ENCODE results near the gene PIWIL1.

DNA sequence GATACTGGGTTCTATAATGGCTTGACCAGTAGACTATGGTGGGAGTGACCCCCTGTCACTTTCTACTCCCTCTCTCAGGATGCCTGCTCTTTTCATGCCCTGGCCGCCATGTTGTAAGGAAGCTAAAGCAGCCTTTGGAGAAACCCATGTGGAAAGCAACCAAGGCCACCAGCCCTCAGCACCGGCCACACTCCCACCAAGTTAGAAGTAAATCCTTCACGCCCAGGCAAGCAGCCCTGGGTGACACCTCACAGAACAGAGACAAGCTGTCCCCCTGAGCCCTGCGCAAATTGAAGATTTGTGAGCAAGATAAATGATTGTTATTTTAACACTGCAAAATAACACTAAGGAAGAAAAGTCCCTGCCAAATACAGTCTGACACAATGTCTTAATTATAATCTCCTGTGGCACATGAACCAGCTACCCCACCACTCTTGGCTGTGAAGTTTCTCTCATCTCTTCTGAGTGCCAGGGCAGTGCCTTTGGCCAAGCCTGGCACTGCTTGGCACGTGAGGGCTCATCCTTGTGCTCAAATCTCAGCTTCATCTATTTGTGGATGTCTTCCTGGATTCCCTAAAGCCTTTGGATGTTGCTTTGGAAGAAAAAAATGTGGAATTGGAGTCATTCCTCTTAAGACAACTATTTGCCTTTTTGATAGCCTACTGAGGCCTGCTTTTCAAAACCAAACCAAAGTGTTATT, 39.2 kb upstream of the PIWIL1 start:
- no peak for TF ChIP-seq POLR2A (IDR thresholded peaks at IDR 0.05)
- TF ChIP-seq, protein P1, sequence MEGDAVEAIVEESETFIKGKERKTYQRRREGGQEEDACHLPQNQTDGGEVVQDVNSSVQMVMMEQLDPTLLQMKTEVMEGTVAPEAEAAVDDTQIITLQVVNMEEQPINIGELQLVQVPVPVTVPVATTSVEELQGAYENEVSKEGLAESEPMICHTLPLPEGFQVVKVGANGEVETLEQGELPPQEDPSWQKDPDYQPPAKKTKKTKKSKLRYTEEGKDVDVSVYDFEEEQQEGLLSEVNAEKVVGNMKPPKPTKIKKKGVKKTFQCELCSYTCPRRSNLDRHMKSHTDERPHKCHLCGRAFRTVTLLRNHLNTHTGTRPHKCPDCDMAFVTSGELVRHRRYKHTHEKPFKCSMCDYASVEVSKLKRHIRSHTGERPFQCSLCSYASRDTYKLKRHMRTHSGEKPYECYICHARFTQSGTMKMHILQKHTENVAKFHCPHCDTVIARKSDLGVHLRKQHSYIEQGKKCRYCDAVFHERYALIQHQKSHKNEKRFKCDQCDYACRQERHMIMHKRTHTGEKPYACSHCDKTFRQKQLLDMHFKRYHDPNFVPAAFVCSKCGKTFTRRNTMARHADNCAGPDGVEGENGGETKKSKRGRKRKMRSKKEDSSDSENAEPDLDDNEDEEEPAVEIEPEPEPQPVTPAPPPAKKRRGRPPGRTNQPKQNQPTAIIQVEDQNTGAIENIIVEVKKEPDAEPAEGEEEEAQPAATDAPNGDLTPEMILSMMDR (IDR thresholded peaks at IDR 0.05): no peak
